Measurements from ENCODE around the gene PRKCH. TPM values are rescaled to one million over a fixed set of nuclear protein-coding genes. Genes with fewer than 3 reads are reported as not detected.

Gene PRKCH
- total RNA-seq, 5 donors from 2014 or later (not counting 1 experiment from before 2014, with no cell fraction given) = 267 to 436 (median 326) TPM

GRCh38 chr14:61320806-61321384 lies 484 bp upstream of the PRKCH start:
- Histone ChIP-seq H3K27me3 (replicated peaks in 1 of 2; ENCODE audit: control insufficient read depth in 2 of 2, extremely low read depth in 1 of 2, insufficient read depth in 2 of 2, low read length in 1 of 2) (no peaks in the 10 kb centered on the region), H3K9me3 (no peaks in the 10 kb centered on the region), H3K4me1 (ENCODE audit: control insufficient read depth in 1 of 2, extremely low read depth in 1 of 2, insufficient read depth in 2 of 2, low read length in 2 of 2) (peaks cover 7 to 13% of the 10 kb centered on the region in 2 experiments), H3K4me3 (ENCODE audit: control insufficient read depth in 1 of 2, extremely low read depth in 1 of 2, low read length in 1 of 2) (peak overlapping the region; percentile 43 to 93), H3K36me3 (ENCODE audit: control insufficient read depth in 2 of 2, extremely low read depth in 1 of 2, insufficient read depth in 1 of 2, low read length in 1 of 2) (no peaks in the 10 kb centered on the region), H3K27ac (ENCODE audit: low read length) (peak overlapping the region; percentile 59)
- peaks cover 25% of the 10 kb centered on the region for H3K36me3 Mint-ChIP-seq
- DNase-seq (peak in 2 of 35 experiments; percentile 23 to 43), ATAC-seq (replicated peaks in 1 of 4) (peak in 2 of 4 experiments; percentile 0 to 2)
- peak overlapping the region in 1 of 2 donors; percentile 72 for H3K27ac Mint-ChIP-seq
- CTCF ChIA-PET = interaction anchor here in 1 of 2 donors (0.6 to 1.6 kb wide), 6 partner anchors 12 to 481 kb away, joined by 3 to 7 read pairs (median 3); no protein-coding TSS in a partner anchor
- H3K4me1 Mint-ChIP-seq = peaks cover 19 to 22% (median 20%) of the 10 kb centered on the region in 3 donors
- H3K9me3 Mint-ChIP-seq = no peaks in the 10 kb centered on the region
- POLR2A ChIA-PET = interaction anchor here (0.6 to 4.2 kb wide), 6 partner anchors 13 to 462 kb away, joined by 3 to 59 read pairs (median 4); no protein-coding TSS in a partner anchor
- peak overlapping the region in 2 of 3 donors; percentile 74 to 98 for H3K4me3 Mint-ChIP-seq
- WGBS (ENCODE audit: insufficient coverage) = 55% methylated on average over 16 of the region's 29 CpGs
- no peaks in the 10 kb centered on the region for H3K27me3 Mint-ChIP-seq

GRCh38 chr14:61322011-61322798 lies 826 bp downstream of the PRKCH start:
- H3K27me3 Mint-ChIP-seq = no peaks in the 10 kb centered on the region
- ATAC-seq (replicated peaks in 1 of 4) = peak; percentile 5 to 18 (median 11)
- WGBS (ENCODE audit: insufficient coverage) = under 1% methylated on average over 62 of the region's 63 CpGs
- peaks cover 16% of the 10 kb centered on the region in 2 experiments for H3K4me1 ChIP-seq (ENCODE audit: control insufficient read depth in 1 of 2, extremely low read depth in 1 of 2, insufficient read depth in 2 of 2, low read length in 2 of 2)
- peaks cover 36% of the 10 kb centered on the region for H3K36me3 Mint-ChIP-seq
- H3K4me3 Mint-ChIP-seq = peak overlapping the region; percentile 98 to 99 (median 99)
- no peaks in the 10 kb centered on the region for H3K36me3 ChIP-seq (ENCODE audit: control insufficient read depth in 2 of 2, extremely low read depth in 1 of 2, insufficient read depth in 1 of 2, low read length in 1 of 2)
- H3K27me3 ChIP-seq (replicated peaks in 1 of 2; ENCODE audit: control insufficient read depth in 2 of 2, extremely low read depth in 1 of 2, insufficient read depth in 2 of 2, low read length in 1 of 2) = no peaks in the 10 kb centered on the region
- H3K9me3 ChIP-seq = no peaks in the 10 kb centered on the region
- peak overlapping the region; percentile 93 to 98 for H3K4me3 ChIP-seq (ENCODE audit: control insufficient read depth in 1 of 2, extremely low read depth in 1 of 2, low read length in 1 of 2)
- H3K27ac ChIP-seq (ENCODE audit: low read length) = peak overlapping the region; percentile 93
- CTCF ChIA-PET = interaction anchor here (0.5 to 1.6 kb wide), 15 partner anchors 10 to 515 kb away, joined by 3 to 7 read pairs (median 4); no protein-coding TSS in a partner anchor
- POLR2A ChIA-PET = interaction anchor here (0.5 to 4.2 kb wide), 15 partner anchors 10 to 119 kb away, joined by 3 to 59 read pairs (median 3); no protein-coding TSS in a partner anchor
- H3K4me1 Mint-ChIP-seq = peaks cover 32 to 35% (median 32%) of the 10 kb centered on the region in 3 donors
- H3K27ac Mint-ChIP-seq = peak overlapping the region; percentile 95 to 96
- H3K9me3 Mint-ChIP-seq = no peaks in the 10 kb centered on the region
- peak in 12 of 35 experiments; percentile 11 to 59 (median 40) for DNase-seq

- no peaks in the 10 kb centered on the region for H3K9me3 Mint-ChIP-seq
- DNase-seq = peak in 27 of 35 experiments; percentile 29 to 70 (median 53)
- POLR2A ChIA-PET = interaction anchor here (0.5 to 4.2 kb wide), 21 partner anchors 10 to 216 kb away, joined by 3 to 59 read pairs (median 3); no protein-coding TSS in a partner anchor
- peaks cover 39% of the 10 kb centered on the region for H3K36me3 Mint-ChIP-seq
- 1% methylated on average over 12 of the region's 13 CpGs for WGBS (ENCODE audit: insufficient coverage)
- H3K27me3 Mint-ChIP-seq = no peaks in the 10 kb centered on the region
- H3K4me1 Mint-ChIP-seq = peaks cover 37 to 41% (median 37%) of the 10 kb centered on the region in 3 donors
- Histone ChIP-seq H3K27ac (ENCODE audit: low read length) (peak overlapping the region; percentile 93), H3K36me3 (ENCODE audit: control insufficient read depth in 2 of 2, extremely low read depth in 1 of 2, insufficient read depth in 1 of 2, low read length in 1 of 2) (no peaks in the 10 kb centered on the region), H3K9me3 (no peaks in the 10 kb centered on the region), H3K4me1 (ENCODE audit: control insufficient read depth in 1 of 2, extremely low read depth in 1 of 2, insufficient read depth in 2 of 2, low read length in 2 of 2) (peaks cover 19 to 22% of the 10 kb centered on the region in 2 experiments), H3K4me3 (ENCODE audit: control insufficient read depth in 1 of 2, extremely low read depth in 1 of 2, low read length in 1 of 2) (peak overlapping the region; percentile 93 to 98), H3K27me3 (replicated peaks in 1 of 2; ENCODE audit: control insufficient read depth in 2 of 2, extremely low read depth in 1 of 2, insufficient read depth in 2 of 2, low read length in 1 of 2) (no peaks in the 10 kb centered on the region)
- peak; percentile 31 to 62 (median 38) for ATAC-seq (replicated peaks in 1 of 4)
- H3K4me3 Mint-ChIP-seq = peak overlapping the region; percentile 98 to 99 (median 99)
- peak overlapping the region; percentile 95 to 96 for H3K27ac Mint-ChIP-seq
- CTCF ChIA-PET = interaction anchor here in 1 of 2 donors (0.7 to 1.4 kb wide), 10 partner anchors 9 to 514 kb away, joined by 3 to 6 read pairs (median 4); no protein-coding TSS in a partner anchor
Measured at GRCh38 chr14:61322799-61323290, 1.5 kb downstream of the PRKCH start.

GRCh38 chr14:61323970-61324369 lies 2.6 kb downstream of the PRKCH start:
- peak overlapping the region; percentile 93 for H3K27ac ChIP-seq (ENCODE audit: low read length)
- peaks cover 24 to 30% of the 10 kb centered on the region in 2 experiments for H3K4me1 ChIP-seq (ENCODE audit: control insufficient read depth in 1 of 2, extremely low read depth in 1 of 2, insufficient read depth in 2 of 2, low read length in 2 of 2)
- peak overlapping the region; percentile 93 to 98 for H3K4me3 ChIP-seq (ENCODE audit: control insufficient read depth in 1 of 2, extremely low read depth in 1 of 2, low read length in 1 of 2)
- ChIA-PET CTCF (interaction anchor here (0.6 to 1.4 kb wide), 4 partner anchors 13 to 55 kb away, joined by 3 to 6 read pairs (median 4); no protein-coding TSS in a partner anchor), POLR2A (interaction anchor here (0.7 to 4.2 kb wide), 9 partner anchors 9 to 109 kb away, joined by 3 to 59 read pairs (median 7); no protein-coding TSS in a partner anchor)
- H3K27ac Mint-ChIP-seq = peak overlapping the region; percentile 95 to 96
- no peaks in the 10 kb centered on the region for H3K9me3 ChIP-seq
- peak overlapping the region; percentile 98 to 99 (median 99) for H3K4me3 Mint-ChIP-seq
- H3K36me3 ChIP-seq (ENCODE audit: control insufficient read depth in 2 of 2, extremely low read depth in 1 of 2, insufficient read depth in 1 of 2, low read length in 1 of 2) = no peaks in the 10 kb centered on the region
- peaks cover 45 to 53% (median 46%) of the 10 kb centered on the region in 3 donors for H3K4me1 Mint-ChIP-seq
- DNase-seq (peak in 2 of 35 experiments; percentile 6 to 29), ATAC-seq (replicated peaks in 1 of 4) (no peak)
- no peaks in the 10 kb centered on the region for H3K9me3 Mint-ChIP-seq
- WGBS (ENCODE audit: insufficient coverage) = 0% methylated on average over 1 of the region's 6 CpGs
- H3K27me3 ChIP-seq (replicated peaks in 1 of 2; ENCODE audit: control insufficient read depth in 2 of 2, extremely low read depth in 1 of 2, insufficient read depth in 2 of 2, low read length in 1 of 2) = no peaks in the 10 kb centered on the region
- H3K36me3 Mint-ChIP-seq = peaks cover 43% of the 10 kb centered on the region
- no peaks in the 10 kb centered on the region for H3K27me3 Mint-ChIP-seq

GRCh38 chr14:61325166-61325565 lies 3.8 kb downstream of the PRKCH start:
- H3K4me1 Mint-ChIP-seq = peaks cover 57 to 65% (median 57%) of the 10 kb centered on the region in 3 donors
- ChIA-PET CTCF (interaction anchor here (0.6 to 1.1 kb wide), 3 partner anchors 8 to 510 kb away, joined by 3 read pairs; no protein-coding TSS in a partner anchor), POLR2A (interaction anchor here in 1 of 2 donors (0.6 to 1.0 kb wide), 3 partner anchors 9 to 12 kb away, joined by 3 to 4 read pairs (median 3); no protein-coding TSS in a partner anchor)
- H3K9me3 Mint-ChIP-seq = no peaks in the 10 kb centered on the region
- H3K27me3 Mint-ChIP-seq = no peaks in the 10 kb centered on the region
- H3K27ac Mint-ChIP-seq = peak overlapping the region; percentile 95 to 96
- peaks cover 50% of the 10 kb centered on the region for H3K36me3 Mint-ChIP-seq
- Histone ChIP-seq H3K27me3 (replicated peaks in 1 of 2; ENCODE audit: control insufficient read depth in 2 of 2, extremely low read depth in 1 of 2, insufficient read depth in 2 of 2, low read length in 1 of 2) (no peaks in the 10 kb centered on the region), H3K36me3 (ENCODE audit: control insufficient read depth in 2 of 2, extremely low read depth in 1 of 2, insufficient read depth in 1 of 2, low read length in 1 of 2) (peaks cover 0 to 4% of the 10 kb centered on the region in 2 donors), H3K4me3 (ENCODE audit: control insufficient read depth in 1 of 2, extremely low read depth in 1 of 2, low read length in 1 of 2) (peak overlapping the region; percentile 26 to 98), H3K9me3 (no peaks in the 10 kb centered on the region), H3K27ac (ENCODE audit: low read length) (peak overlapping the region; percentile 93), H3K4me1 (ENCODE audit: control insufficient read depth in 1 of 2, extremely low read depth in 1 of 2, insufficient read depth in 2 of 2, low read length in 2 of 2) (peaks cover 34 to 40% of the 10 kb centered on the region in 2 experiments)
- peak overlapping the region; percentile 98 to 99 (median 99) for H3K4me3 Mint-ChIP-seq
- ATAC-seq (replicated peaks in 1 of 4) (no peak), DNase-seq (peak in 1 of 35 experiments; percentile 18)
- no CpG with 5 or more reads among the region's 1 CpG for WGBS (ENCODE audit: insufficient coverage)

Data from T-cell (primary cell).